NCI-H345 treated with DMSO at 0.1 percent for 48 hours (cell line): ENCODE results near the gene KIF13A.
A peak's percentile ranks its signal among the peaks of the same experiment; 100 is the strongest.
"Not testable (repeated sequence)": the region's sequence is repeated elsewhere in the genome, so short reads cannot be mapped to it uniquely, and the experiment has no call there.

ENCODE experiments used
- DNase-seq: peaks from one replicate; lab custom pipeline; 2025; ENCODE audit not compliant: unreplicated experiment; lab: John Stamatoyannopoulos, UW

Gene KIF13A

GRCh38 chr6:17999425-17999824, 12.0 kb upstream of the KIF13A start:
- no peak for DNase-seq

GRCh38 chr6:17998442-17998841, 11.0 kb upstream of the KIF13A start:
- no peak for DNase-seq

GRCh38 chr6:17998003-17998402, 10.6 kb upstream of the KIF13A start:
- DNase-seq = no peak

- no peak for DNase-seq
Observed at GRCh38 chr6:17995414-17995813, 8.0 kb upstream of the KIF13A start.

GRCh38 chr6:17994019-17994418, 6.6 kb upstream of the KIF13A start:
- no peak for DNase-seq

GRCh38 chr6:17988422-17988944, 1.0 kb upstream of the KIF13A start:
- DNase-seq = no peak

- DNase-seq = peak; percentile 59
Observed at GRCh38 chr6:17987697-17988421, 424 bp upstream of the KIF13A start.

- peak; percentile 10 for DNase-seq
Observed at GRCh38 chr6:17986656-17987446, 584 bp downstream of the KIF13A start.

- DNase-seq = no peak
Observed at GRCh38 chr6:17985934-17986655, 1.3 kb downstream of the KIF13A start.

- no peak for DNase-seq
Observed at GRCh38 chr6:17984812-17985670, 2.4 kb downstream of the KIF13A start.

- no peak for DNase-seq
Observed at GRCh38 chr6:17984399-17984798, 3.0 kb downstream of the KIF13A start.

- no peak for DNase-seq
Observed at GRCh38 chr6:17983730-17984129, 3.7 kb downstream of the KIF13A start.

- DNase-seq = no peak
Observed at GRCh38 chr6:17980329-17980728, 7.1 kb downstream of the KIF13A start.

- DNase-seq = no peak
Observed at GRCh38 chr6:17979479-17979878, 8.0 kb downstream of the KIF13A start.

- DNase-seq = not testable (repeated sequence)
Observed at GRCh38 chr6:17976258-17976657, 11.2 kb downstream of the KIF13A start.

- no peak for DNase-seq
Observed at GRCh38 chr6:17974570-17975368, 12.7 kb downstream of the KIF13A start.

GRCh38 chr6:17972978-17973622, 14.3 kb downstream of the KIF13A start:
- no peak for DNase-seq

- DNase-seq = no peak
Observed at GRCh38 chr6:17972074-17972952, 15.1 kb downstream of the KIF13A start.
